ENCODE data around the gene ZSWIM4. TPM values are rescaled to one million over a fixed set of nuclear protein-coding genes. Genes with fewer than 3 reads are reported as not detected.
A peak's percentile ranks its signal among the peaks of the same experiment; 100 is the strongest.

The ZSWIM4 gene
- polyA plus RNA-seq, 1 of the 3 experiments (the other 2 are of a cell fraction), result 4.7 TPM

DNA sequence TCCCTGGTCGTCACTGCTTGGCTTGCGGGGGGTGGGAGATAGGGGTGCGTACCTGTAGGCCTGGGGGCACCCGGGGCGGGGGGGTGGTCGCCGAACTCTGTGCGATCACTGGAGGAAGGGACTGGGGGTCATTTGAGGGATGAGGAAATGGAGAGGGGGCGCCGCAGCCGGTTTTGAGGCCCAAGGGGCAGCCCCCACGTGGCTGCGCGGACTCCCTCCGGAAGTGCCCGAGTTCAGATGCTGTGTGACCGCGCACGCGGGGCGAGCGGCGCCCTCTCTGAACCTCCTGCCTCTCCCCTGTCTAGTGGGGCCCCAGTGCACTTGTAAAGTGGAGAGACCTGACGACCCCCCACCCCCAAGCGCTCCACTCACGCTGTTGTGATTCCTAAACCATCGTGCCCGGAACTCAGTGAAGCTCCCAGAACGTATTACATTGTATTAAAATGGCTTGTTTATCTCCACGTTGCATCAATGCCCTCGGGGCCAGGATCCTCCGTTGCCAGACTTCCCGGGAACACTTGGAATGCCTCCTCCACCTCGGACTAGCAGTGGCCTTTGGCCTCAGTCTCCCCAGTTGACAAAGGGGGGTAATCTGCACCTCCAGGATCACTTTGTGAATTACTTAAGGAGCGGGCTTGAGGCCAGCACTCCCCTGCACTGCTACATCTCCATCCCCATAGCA lies 78.7 kb downstream of the ZSWIM4 start:
- Histone ChIP-seq H4K20me1 (ENCODE audit: insufficient read depth) (no peaks in the 10 kb centered on the region), H3K27me3 (ENCODE audit: insufficient read depth) (no peaks in the 10 kb centered on the region), H3K36me3 (replicated peaks in 1 of 2; ENCODE audit: control insufficient read depth in 1 of 2, insufficient read depth in 2 of 2, low read length in 1 of 2) (no peaks in the 10 kb centered on the region), H3F3A (replicated peaks; ENCODE audit: insufficient read depth) (peaks cover 9% of the 10 kb centered on the region), H3K9me3 (no peaks in the 10 kb centered on the region), H3K27ac (ENCODE audit: low read depth in 2 of 2, low read length in 1 of 2) (no peak overlapping the region; a peak in 1 of 4 replicates), H2AFZ (ENCODE audit: low read depth) (no peak overlapping the region), H3K4me1 (ENCODE audit: control insufficient read depth in 1 of 2, insufficient read depth in 2 of 2, low read depth in 1 of 2, low read length in 1 of 2) (peaks cover 0 to 11% of the 10 kb centered on the region in 2 experiments; a peak in 1 of 4 replicates), H3K4me2 (no peak overlapping the region), H3K9ac (no peak overlapping the region), H3K79me2 (ENCODE audit: insufficient read depth) (no peaks in the 10 kb centered on the region), H3K4me3 (ENCODE audit: low read depth in 2 of 2, low read length in 1 of 2) (no peak overlapping the region), H3K9me2 (no peaks in the 10 kb centered on the region)
- ChIA-PET CTCF (interaction anchor here (1.4 to 13.8 kb wide), 3 partner anchors 8 to 197 kb away, joined by 3 to 146 read pairs (median 12); partner anchors contain the start of gene MISP3), POLR2A (no interaction called here)
- WGBS (ENCODE audit: low lambda C conversion rate), result 82% methylated on average over 29 of the region's 35 CpGs
- TF ChIP-seq, protein P1, sequence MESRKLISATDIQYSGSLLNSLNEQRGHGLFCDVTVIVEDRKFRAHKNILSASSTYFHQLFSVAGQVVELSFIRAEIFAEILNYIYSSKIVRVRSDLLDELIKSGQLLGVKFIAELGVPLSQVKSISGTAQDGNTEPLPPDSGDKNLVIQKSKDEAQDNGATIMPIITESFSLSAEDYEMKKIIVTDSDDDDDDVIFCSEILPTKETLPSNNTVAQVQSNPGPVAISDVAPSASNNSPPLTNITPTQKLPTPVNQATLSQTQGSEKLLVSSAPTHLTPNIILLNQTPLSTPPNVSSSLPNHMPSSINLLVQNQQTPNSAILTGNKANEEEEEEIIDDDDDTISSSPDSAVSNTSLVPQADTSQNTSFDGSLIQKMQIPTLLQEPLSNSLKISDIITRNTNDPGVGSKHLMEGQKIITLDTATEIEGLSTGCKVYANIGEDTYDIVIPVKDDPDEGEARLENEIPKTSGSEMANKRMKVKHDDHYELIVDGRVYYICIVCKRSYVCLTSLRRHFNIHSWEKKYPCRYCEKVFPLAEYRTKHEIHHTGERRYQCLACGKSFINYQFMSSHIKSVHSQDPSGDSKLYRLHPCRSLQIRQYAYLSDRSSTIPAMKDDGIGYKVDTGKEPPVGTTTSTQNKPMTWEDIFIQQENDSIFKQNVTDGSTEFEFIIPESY (IDR thresholded peaks at IDR 0.05; ENCODE audit: borderline replicate concordance, low read depth), result no peak
- TF ChIP-seq, protein P2, sequence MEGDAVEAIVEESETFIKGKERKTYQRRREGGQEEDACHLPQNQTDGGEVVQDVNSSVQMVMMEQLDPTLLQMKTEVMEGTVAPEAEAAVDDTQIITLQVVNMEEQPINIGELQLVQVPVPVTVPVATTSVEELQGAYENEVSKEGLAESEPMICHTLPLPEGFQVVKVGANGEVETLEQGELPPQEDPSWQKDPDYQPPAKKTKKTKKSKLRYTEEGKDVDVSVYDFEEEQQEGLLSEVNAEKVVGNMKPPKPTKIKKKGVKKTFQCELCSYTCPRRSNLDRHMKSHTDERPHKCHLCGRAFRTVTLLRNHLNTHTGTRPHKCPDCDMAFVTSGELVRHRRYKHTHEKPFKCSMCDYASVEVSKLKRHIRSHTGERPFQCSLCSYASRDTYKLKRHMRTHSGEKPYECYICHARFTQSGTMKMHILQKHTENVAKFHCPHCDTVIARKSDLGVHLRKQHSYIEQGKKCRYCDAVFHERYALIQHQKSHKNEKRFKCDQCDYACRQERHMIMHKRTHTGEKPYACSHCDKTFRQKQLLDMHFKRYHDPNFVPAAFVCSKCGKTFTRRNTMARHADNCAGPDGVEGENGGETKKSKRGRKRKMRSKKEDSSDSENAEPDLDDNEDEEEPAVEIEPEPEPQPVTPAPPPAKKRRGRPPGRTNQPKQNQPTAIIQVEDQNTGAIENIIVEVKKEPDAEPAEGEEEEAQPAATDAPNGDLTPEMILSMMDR (IDR thresholded peaks at IDR 0.05), result no peak
- TF ChIP-seq PBX3 (IDR thresholded peaks at IDR 0.05) (no peak), MEF2A (IDR thresholded peaks at IDR 0.05; ENCODE audit: borderline replicate concordance, low read depth) (no peak), TAF1 (IDR thresholded peaks at IDR 0.05; ENCODE audit: borderline replicate concordance, low read depth, low read length) (no peak), NFIC (IDR thresholded peaks at IDR 0.05; ENCODE audit: borderline replicate concordance) (no peak), RCOR1 (IDR thresholded peaks at IDR 0.05; ENCODE audit: low read length) (no peak), POLR2AphosphoS5 (IDR thresholded peaks at IDR 0.05; ENCODE audit: low read depth, low read length) (no peak), GABPA (IDR thresholded peaks at IDR 0.05; ENCODE audit: low read depth) (no peak), TEAD4 (IDR thresholded peaks at IDR 0.05; ENCODE audit: borderline replicate concordance, insufficient read depth) (no peak), JUND (IDR thresholded peaks at IDR 0.05) (no peak), SMC3 (IDR thresholded peaks at IDR 0.05; ENCODE audit: low read depth, low read length) (no peak), REST (IDR thresholded peaks at IDR 0.05; ENCODE audit: low read depth, low read length) (no peak), EP300 (IDR thresholded peaks at IDR 0.05; ENCODE audit: borderline replicate concordance in 1 of 2, low read depth in 1 of 2, low read length in 1 of 2) (no peak), IRF3 (IDR thresholded peaks at IDR 0.05; ENCODE audit: low read depth, low read length) (no peak)
- TF ChIP-seq, protein P3, sequence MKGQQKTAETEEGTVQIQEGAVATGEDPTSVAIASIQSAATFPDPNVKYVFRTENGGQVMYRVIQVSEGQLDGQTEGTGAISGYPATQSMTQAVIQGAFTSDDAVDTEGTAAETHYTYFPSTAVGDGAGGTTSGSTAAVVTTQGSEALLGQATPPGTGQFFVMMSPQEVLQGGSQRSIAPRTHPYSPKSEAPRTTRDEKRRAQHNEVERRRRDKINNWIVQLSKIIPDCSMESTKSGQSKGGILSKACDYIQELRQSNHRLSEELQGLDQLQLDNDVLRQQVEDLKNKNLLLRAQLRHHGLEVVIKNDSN (IDR thresholded peaks at IDR 0.05; ENCODE audit: borderline replicate concordance, low read depth), result no peak
- peak; percentile 49 for DNase-seq

Data from SK-N-SH (cell line).